RWPE2 (cell line): ENCODE measurements around the gene NFYC.
A peak's percentile ranks its signal among the peaks of the same experiment; 100 is the strongest.

Experiments
- ATAC-seq: fragments of 200-7000 bp; cut with Tn5 transposase; 3 replicates; pipeline ENCODE4 v1.9.1; 2021; ENCODE audit warnings: low read depth
- DNase-seq: peaks from one replicate; pipeline ENCODE4 v3.0.0-alpha.2; 2020; ENCODE audit warnings: low spot score
- H3K27ac ChIP-seq: fragments of 450-650 bp; 2 replicates; pipeline ENCODE4 v1.5.1; 2017; ENCODE audit warnings: mild to moderate bottlenecking; ENCODE audit not compliant: poor library complexity, severe bottlenecking
- H3K27me3 ChIP-seq: fragments of 250-450 bp; sonication (Bioruptor Pico); 2 replicates; pipeline ENCODE4 v1.5.1; 2021; ENCODE audit warnings: mild to moderate bottlenecking, moderate library complexity; ENCODE audit not compliant: insufficient read depth, poor library complexity, severe bottlenecking
- H3K36me3 ChIP-seq: fragments of 250-450 bp; sonication (Bioruptor Pico); 2 replicates; pipeline ENCODE4 v1.5.1; 2020; ENCODE audit warnings: low read depth, mild to moderate bottlenecking, moderate library complexity
- H3K4me1 ChIP-seq: fragments of 250-450 bp; sonication (Bioruptor Pico); 2 replicates; pipeline ENCODE4 v1.5.1; 2021; ENCODE audit warnings: mild to moderate bottlenecking, moderate library complexity; ENCODE audit not compliant: insufficient read depth, poor library complexity, severe bottlenecking
- H3K4me3 ChIP-seq: fragments of 250-450 bp; sonication (Bioruptor Pico); 2 replicates; pipeline ENCODE4 v1.5.1; 2021; ENCODE audit warnings: mild to moderate bottlenecking, moderate library complexity; ENCODE audit not compliant: severe bottlenecking
- H3K9me3 ChIP-seq: fragments of 250-450 bp; sonication (Bioruptor Pico); 2 replicates; pipeline ENCODE4 v1.5.1; 2021; ENCODE audit warnings: mild to moderate bottlenecking, moderate library complexity; ENCODE audit not compliant: severe bottlenecking
- TF ChIP-seq, protein P1 (sequence below): fragments of 450-650 bp; IDR thresholded peaks from one replicate; pipeline ENCODE4 v1.5.1; 2017; ENCODE audit warnings: mild to moderate bottlenecking, moderate library complexity; ENCODE audit not compliant: poor library complexity, severe bottlenecking

Gene NFYC

DNA sequence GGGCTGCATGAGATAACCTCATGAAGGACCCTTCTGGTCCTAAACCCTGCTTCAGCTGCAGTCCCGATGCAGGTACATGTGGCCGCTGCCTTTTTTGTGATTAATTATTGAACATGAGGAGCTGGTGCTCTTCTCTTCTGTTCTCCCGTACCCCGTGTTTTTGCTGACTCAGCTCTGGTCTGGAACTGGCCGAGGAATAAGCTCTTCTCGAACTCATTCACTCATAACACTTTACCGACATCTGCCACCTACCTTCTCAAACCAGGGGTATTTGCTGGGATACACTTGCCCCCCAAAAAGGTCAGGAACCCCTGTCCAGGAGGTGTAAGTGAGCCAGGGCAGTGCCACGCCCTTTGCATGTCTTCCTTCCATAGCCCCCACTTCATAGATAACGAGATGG lies 123.9 kb downstream of the NFYC start:
- Histone ChIP-seq H3K4me3 (no peak overlapping the region), H3K36me3 (no peaks in the 10 kb centered on the region), H3K4me1 (no peaks in the 10 kb centered on the region), H3K27me3 (no peaks in the 10 kb centered on the region), H3K9me3 (no peaks in the 10 kb centered on the region), H3K27ac (no peak overlapping the region)
- ATAC-seq (no peak), DNase-seq (no peak)
- TF ChIP-seq, protein P1, sequence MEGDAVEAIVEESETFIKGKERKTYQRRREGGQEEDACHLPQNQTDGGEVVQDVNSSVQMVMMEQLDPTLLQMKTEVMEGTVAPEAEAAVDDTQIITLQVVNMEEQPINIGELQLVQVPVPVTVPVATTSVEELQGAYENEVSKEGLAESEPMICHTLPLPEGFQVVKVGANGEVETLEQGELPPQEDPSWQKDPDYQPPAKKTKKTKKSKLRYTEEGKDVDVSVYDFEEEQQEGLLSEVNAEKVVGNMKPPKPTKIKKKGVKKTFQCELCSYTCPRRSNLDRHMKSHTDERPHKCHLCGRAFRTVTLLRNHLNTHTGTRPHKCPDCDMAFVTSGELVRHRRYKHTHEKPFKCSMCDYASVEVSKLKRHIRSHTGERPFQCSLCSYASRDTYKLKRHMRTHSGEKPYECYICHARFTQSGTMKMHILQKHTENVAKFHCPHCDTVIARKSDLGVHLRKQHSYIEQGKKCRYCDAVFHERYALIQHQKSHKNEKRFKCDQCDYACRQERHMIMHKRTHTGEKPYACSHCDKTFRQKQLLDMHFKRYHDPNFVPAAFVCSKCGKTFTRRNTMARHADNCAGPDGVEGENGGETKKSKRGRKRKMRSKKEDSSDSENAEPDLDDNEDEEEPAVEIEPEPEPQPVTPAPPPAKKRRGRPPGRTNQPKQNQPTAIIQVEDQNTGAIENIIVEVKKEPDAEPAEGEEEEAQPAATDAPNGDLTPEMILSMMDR = no peak

- Histone ChIP-seq H3K27me3 (no peaks in the 10 kb centered on the region), H3K4me1 (no peaks in the 10 kb centered on the region), H3K27ac (no peak overlapping the region), H3K9me3 (no peaks in the 10 kb centered on the region), H3K36me3 (no peaks in the 10 kb centered on the region), H3K4me3 (no peak overlapping the region)
- ATAC-seq (no peak), DNase-seq (no peak)
- TF ChIP-seq, protein P1 = no peak
Observed at GRCh38 chr1:40817791-40818263, 126.3 kb downstream of the NFYC start.

- Histone ChIP-seq H3K27ac (no peak overlapping the region), H3K4me3 (peak overlapping the region; percentile 18), H3K9me3 (no peaks in the 10 kb centered on the region), H3K36me3 (no peaks in the 10 kb centered on the region), H3K4me1 (no peaks in the 10 kb centered on the region), H3K27me3 (no peaks in the 10 kb centered on the region)
- no peak for DNase-seq
- TF ChIP-seq, protein P1 = no peak
- ATAC-seq = peak; percentile 87
Observed at GRCh38 chr1:40818264-40818961, 126.9 kb downstream of the NFYC start.

GRCh38 chr1:40819101-40819500 lies 127.6 kb downstream of the NFYC start:
- no peaks in the 10 kb centered on the region for H3K27me3 ChIP-seq
- ATAC-seq = no peak
- no peaks in the 10 kb centered on the region for H3K9me3 ChIP-seq
- no peaks in the 10 kb centered on the region for H3K36me3 ChIP-seq
- DNase-seq = no peak
- H3K4me1 ChIP-seq = no peaks in the 10 kb centered on the region
- TF ChIP-seq, protein P1 = no peak
- H3K4me3 ChIP-seq = no peak overlapping the region
- no peak overlapping the region for H3K27ac ChIP-seq

GRCh38 chr1:40820251-40820797 lies 128.8 kb downstream of the NFYC start:
- ATAC-seq = no peak
- H3K4me3 ChIP-seq = no peak overlapping the region
- no peak for DNase-seq
- H3K4me1 ChIP-seq = no peaks in the 10 kb centered on the region
- H3K27ac ChIP-seq = no peak overlapping the region
- no peaks in the 10 kb centered on the region for H3K27me3 ChIP-seq
- no peaks in the 10 kb centered on the region for H3K9me3 ChIP-seq
- no peaks in the 10 kb centered on the region for H3K36me3 ChIP-seq
- TF ChIP-seq, protein P1 = no peak
